ENCODE measurements around the gene OR4C12. TPM values are rescaled to one million over a fixed set of nuclear protein-coding genes. Genes with fewer than 3 reads are reported as not detected.
"Not testable (repeated sequence)": the region's sequence is repeated elsewhere in the genome, so short reads cannot be mapped to it uniquely, and the experiment has no call there.

OR4C12 gene
- total RNA-seq (2014; rRNA removed; shearing (Covaris generic)), result not detected in 2 replicates

GRCh38 chr11:49982435-49982834 lies at the start of gene OR4C12:
OR4C12 (minus strand) TSS chr11:49982535; CDS start chr11:49982501, 34 bp downstream.
- not testable (repeated sequence) for DNase-seq (ENCODE audit: low spot score)

DNA sequence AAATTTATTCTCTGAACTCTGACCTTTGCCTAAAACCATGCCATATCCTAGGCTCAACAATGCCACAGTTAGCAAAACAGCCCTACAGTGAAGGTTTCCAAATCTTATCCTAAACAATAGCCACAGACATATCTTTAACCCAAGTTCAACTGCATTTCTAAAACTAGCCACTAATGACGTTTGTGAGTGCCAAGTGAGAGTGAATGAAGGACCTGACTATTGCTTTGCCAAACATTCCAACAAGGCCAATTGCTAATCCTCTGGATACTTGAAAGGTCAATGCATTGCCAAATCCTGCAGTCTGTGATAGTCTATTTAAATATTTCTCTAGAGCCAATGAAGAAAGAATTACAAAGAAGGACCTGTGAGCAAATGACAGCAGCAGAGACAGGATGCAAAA lies 47.9 kb upstream of the OR4C12 start:
- no peak for DNase-seq (ENCODE audit: low spot score)

- peak; percentile 67 for DNase-seq (ENCODE audit: low spot score)
Observed at GRCh38 chr11:49995565-49995964, 13.2 kb upstream of the OR4C12 start.

GRCh38 chr11:49973439-49973838 lies 8.9 kb downstream of the OR4C12 start:
- DNase-seq (ENCODE audit: low spot score), result not testable (repeated sequence)

DNA sequence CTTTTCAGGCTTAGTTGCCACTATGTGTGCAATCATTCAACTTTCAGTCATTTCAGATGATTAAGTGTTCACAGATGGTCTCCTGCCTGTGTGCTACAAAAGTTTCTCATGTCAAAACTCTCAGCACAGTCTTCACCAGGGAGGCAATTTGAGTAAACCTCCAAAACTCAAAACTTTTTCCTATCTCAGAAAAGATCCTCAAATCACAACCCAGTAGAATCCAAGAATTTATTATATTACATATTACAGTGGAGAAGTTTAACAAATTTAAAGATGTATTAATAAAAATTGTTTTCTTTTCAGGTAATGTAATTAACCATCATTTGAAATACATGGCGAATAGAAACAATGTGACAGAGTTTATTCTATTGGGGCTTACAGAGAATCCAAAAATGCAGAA lies 30.2 kb downstream of the OR4C12 start, which contains the start of gene OR4C13:
Gene OR4C13, plus strand, starts transcription at position 301 of the 400 bp plus-strand sequence. Its CDS starts 32 bp downstream, at position 333.
- no peak for DNase-seq (ENCODE audit: low spot score)

- DNase-seq (ENCODE audit: low spot score), result not testable (repeated sequence)
Observed at GRCh38 chr11:49948701-49949100, 33.6 kb downstream of the OR4C12 start.

Other genes starting within 250 kb of the OR4C12 start
- gene OR4C13, start 30.1 kb downstream of the OR4C12 start, total RNA-seq (2014; rRNA removed; shearing (Covaris generic)), result not detected in 2 replicates
- gene OR4C45, start 50.3 kb upstream of the OR4C12 start, total RNA-seq (2014; rRNA removed; shearing (Covaris generic)), result not detected in 2 replicates

All from A172 (cell line).